Parathyroid adenoma (tissue), 2 donors: ENCODE data around the gene NAA16.

Source experiments
- H2AFZ ChIP-seq: fragments of 300-600 bp; sonication (generic); one replicate; pipeline ENCODE4 v1.7.0; 2017; ENCODE audit warnings: antibody characterized with exemption, mild to moderate bottlenecking
- H3K27ac ChIP-seq: fragments of 300-600 bp; sonication (generic); one replicate; pipeline ENCODE4 v1.7.0; 2017
- H3K27me3 ChIP-seq: fragments of 300-600 bp; sonication (generic); one replicate; pipeline ENCODE4 v1.7.0; 2017; ENCODE audit warnings: low read length; ENCODE audit not compliant: control insufficient read depth, insufficient read depth
- H3K36me3 ChIP-seq: fragments of 300-600 bp; sonication (generic); one replicate; pipeline ENCODE4 v1.7.0; 2017; ENCODE audit warnings: low read length; ENCODE audit not compliant: control insufficient read depth, insufficient read depth
- H3K4me1 ChIP-seq: fragments of 300-600 bp; sonication (generic); one replicate; pipeline ENCODE4 v1.7.0; 2017; ENCODE audit warnings: control low read depth
- H3K4me2 ChIP-seq: fragments of 300-600 bp; sonication (generic); one replicate; pipeline ENCODE4 v1.7.0; 2017; ENCODE audit warnings: low read length
- H3K4me3 ChIP-seq: fragments of 300-600 bp; sonication (generic); one replicate; pipeline ENCODE4 v1.7.0; 2017; ENCODE audit warnings: low read depth, low read length
- H3K79me2 ChIP-seq: fragments of 300-600 bp; sonication (generic); one replicate; pipeline ENCODE4 v1.7.0; 2017; ENCODE audit warnings: control low read depth
- H3K9ac ChIP-seq: fragments of 300-600 bp; sonication (generic); one replicate; pipeline ENCODE4 v1.7.0; 2017; ENCODE audit warnings: mild to moderate bottlenecking
- H3K9me3 ChIP-seq: fragments of 300-600 bp; sonication (generic); one replicate; pipeline ENCODE4 v1.7.0; 2017; ENCODE audit warnings: low read length; ENCODE audit not compliant: control insufficient read depth
- CTCF ChIP-seq: fragments of 300-600 bp; sonication (generic); IDR thresholded peaks from one replicate; pipeline ENCODE4 v1.7.0; 2017; ENCODE audit warnings: antibody characterized with exemption, mild to moderate bottlenecking
- donor health status: primary hyperparathyroidism.

Gene NAA16

GRCh38 chr13:41293272-41293671 is 17.8 kb upstream of the NAA16 start:
- Histone ChIP-seq H3K4me1 (no peaks in the 10 kb centered on the region), H3K4me3 (no peak overlapping the region), H3K9ac (no peak overlapping the region), H3K27ac (no peak overlapping the region), H3K36me3 (no peaks in the 10 kb centered on the region), H3K27me3 (no peaks in the 10 kb centered on the region), H3K9me3 (no peaks in the 10 kb centered on the region), H2AFZ (no peak overlapping the region), H3K79me2 (no peaks in the 10 kb centered on the region), H3K4me2 (no peak overlapping the region)
- TF ChIP-seq CTCF = no peak

GRCh38 chr13:41294914-41295313 is 16.2 kb upstream of the NAA16 start:
- Histone ChIP-seq H3K4me2 (no peak overlapping the region), H3K79me2 (no peaks in the 10 kb centered on the region), H3K9ac (no peak overlapping the region), H3K27me3 (no peaks in the 10 kb centered on the region), H3K9me3 (no peaks in the 10 kb centered on the region), H3K27ac (no peak overlapping the region), H3K4me3 (no peak overlapping the region), H3K4me1 (no peaks in the 10 kb centered on the region), H3K36me3 (no peaks in the 10 kb centered on the region), H2AFZ (no peak overlapping the region)
- no peak for TF ChIP-seq CTCF

- no peaks in the 10 kb centered on the region for H3K4me1 ChIP-seq
- no peak overlapping the region for H3K27ac ChIP-seq
- H3K9me3 ChIP-seq = no peaks in the 10 kb centered on the region
- no peaks in the 10 kb centered on the region for H3K79me2 ChIP-seq
- no peak overlapping the region for H3K9ac ChIP-seq
- no peak overlapping the region for H3K4me2 ChIP-seq
- H3K36me3 ChIP-seq = no peaks in the 10 kb centered on the region
- TF ChIP-seq CTCF = no peak
- no peak overlapping the region for H3K4me3 ChIP-seq
- H3K27me3 ChIP-seq = no peaks in the 10 kb centered on the region
- no peak overlapping the region for H2AFZ ChIP-seq
These were observed 15.1 kb upstream of the NAA16 start for GRCh38 chr13:41295973-41296372.

GRCh38 chr13:41296879-41297646 is 14.0 kb upstream of the NAA16 start:
- Histone ChIP-seq H3K36me3 (no peaks in the 10 kb centered on the region), H3K9me3 (no peaks in the 10 kb centered on the region), H2AFZ (no peak overlapping the region), H3K79me2 (no peaks in the 10 kb centered on the region), H3K27ac (no peak overlapping the region), H3K27me3 (no peaks in the 10 kb centered on the region), H3K4me1 (no peaks in the 10 kb centered on the region), H3K4me3 (no peak overlapping the region), H3K4me2 (no peak overlapping the region), H3K9ac (no peak overlapping the region)
- TF ChIP-seq CTCF = no peak
